ENCODE results near the gene TERT. TPM values are rescaled to one million over a fixed set of nuclear protein-coding genes. Genes with fewer than 3 reads are reported as not detected.

TERT gene
- total RNA-seq, 1 donor from 2014 or later: 2.4 TPM

DNA sequence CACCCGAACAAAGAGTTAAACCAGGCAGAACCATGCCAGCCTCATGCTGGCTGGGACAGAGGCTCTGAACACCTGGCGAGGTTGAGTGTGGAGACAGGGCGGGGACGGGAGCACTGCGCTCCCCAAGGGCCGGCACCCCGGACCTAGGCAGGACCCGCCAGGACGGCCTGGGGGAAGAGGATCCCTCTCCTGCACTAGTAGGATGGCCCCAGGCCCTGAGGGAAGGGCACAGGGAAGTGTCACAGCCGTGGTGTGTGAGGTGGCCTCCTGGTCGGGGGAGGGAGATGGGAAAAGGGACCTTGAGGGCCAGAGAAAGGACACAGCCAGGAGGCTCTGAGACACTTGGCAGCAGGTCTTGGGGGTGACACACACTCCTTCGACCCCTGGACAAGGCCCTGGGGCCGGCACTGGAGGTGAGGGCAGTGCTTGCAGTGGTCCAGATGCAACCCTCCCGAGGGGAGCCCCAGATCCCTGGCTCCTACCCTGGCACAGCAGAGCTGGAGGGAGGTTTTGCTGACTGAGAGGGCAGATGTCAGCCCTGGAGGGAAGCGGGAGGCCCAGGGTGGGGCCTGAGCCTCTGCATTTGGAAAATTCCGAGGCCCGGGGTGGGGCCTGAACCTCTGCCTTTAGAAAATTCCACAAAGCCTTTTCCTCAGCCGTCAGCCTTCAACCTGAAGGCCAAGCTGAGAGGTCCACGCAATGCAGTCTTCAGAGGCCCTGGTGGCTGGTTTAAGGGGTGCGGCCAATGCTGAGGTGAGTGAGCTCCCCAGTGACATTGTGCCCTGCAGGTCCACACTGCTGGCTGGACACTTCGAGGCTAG lies 24.8 kb upstream of the TERT start:
- DNase-seq (ENCODE audit: low spot score): no peak

DNA sequence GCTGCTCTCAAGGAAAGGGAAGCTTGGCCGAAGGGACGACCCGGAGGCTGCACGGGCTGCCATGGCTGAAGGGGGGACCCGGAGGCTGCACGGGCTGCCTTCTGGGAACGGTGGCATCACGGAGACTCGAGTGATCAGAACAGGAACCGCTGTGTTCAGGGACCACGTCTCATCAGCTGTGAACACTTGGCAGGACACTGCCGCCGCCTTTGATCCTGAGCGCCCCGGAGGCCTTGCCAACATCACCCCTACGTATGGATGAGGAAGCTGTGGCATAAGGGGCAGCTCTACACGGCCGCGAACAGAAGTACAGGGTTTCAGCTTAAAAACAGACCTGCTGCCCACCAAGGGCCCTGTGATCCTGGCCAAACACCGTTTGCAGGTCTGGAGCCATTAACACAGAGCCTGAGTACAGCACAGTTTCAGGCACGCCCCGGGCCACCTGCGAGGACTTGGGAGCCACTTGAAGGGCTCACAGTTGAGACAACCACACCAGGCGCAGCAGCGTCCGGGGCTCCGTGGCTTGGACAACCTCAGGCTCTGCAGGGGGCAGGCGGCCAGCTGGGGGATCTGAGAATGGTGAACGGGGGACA lies 23.9 kb upstream of the TERT start:
- peaks cover 12% of the 10 kb centered on the region for H3K36me3 Mint-ChIP-seq
- no peak for DNase-seq (ENCODE audit: low spot score)
- H3K27ac ChIP-seq: no peak overlapping the region

More for the DNA sequence above, 24.8 kb upstream of the TERT start:
- peaks cover 14% of the 10 kb centered on the region for H3F3A ChIP-seq (ENCODE audit: low read depth)
- H4K20me1 ChIP-seq (ENCODE audit: low read depth): no peaks in the 10 kb centered on the region
- no peaks in the 10 kb centered on the region for H3K9me3 ChIP-seq (ENCODE audit: low read depth)
- TF ChIP-seq EZH2 (IDR thresholded peaks at IDR 0.05) (no peak), EZH2phosphoT487 (IDR thresholded peaks at IDR 0.05) (no peak)
- TF ChIP-seq, protein P1, sequence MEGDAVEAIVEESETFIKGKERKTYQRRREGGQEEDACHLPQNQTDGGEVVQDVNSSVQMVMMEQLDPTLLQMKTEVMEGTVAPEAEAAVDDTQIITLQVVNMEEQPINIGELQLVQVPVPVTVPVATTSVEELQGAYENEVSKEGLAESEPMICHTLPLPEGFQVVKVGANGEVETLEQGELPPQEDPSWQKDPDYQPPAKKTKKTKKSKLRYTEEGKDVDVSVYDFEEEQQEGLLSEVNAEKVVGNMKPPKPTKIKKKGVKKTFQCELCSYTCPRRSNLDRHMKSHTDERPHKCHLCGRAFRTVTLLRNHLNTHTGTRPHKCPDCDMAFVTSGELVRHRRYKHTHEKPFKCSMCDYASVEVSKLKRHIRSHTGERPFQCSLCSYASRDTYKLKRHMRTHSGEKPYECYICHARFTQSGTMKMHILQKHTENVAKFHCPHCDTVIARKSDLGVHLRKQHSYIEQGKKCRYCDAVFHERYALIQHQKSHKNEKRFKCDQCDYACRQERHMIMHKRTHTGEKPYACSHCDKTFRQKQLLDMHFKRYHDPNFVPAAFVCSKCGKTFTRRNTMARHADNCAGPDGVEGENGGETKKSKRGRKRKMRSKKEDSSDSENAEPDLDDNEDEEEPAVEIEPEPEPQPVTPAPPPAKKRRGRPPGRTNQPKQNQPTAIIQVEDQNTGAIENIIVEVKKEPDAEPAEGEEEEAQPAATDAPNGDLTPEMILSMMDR (IDR thresholded peaks at IDR 0.05): no peak
- peaks cover 12% of the 10 kb centered on the region for H3K36me3 Mint-ChIP-seq
- no peaks in the 10 kb centered on the region for H3K79me2 ChIP-seq (ENCODE audit: low read depth)
- no peak overlapping the region for H3K4me3 ChIP-seq
- no peak overlapping the region for H3K27ac Mint-ChIP-seq
- no peaks in the 10 kb centered on the region for H3K27me3 ChIP-seq
- no peak overlapping the region for H3K4me2 ChIP-seq
- no peak overlapping the region for H2AFZ ChIP-seq (replicated peaks)
- H3K4me3 Mint-ChIP-seq: no peak overlapping the region
- peaks cover 4% of the 10 kb centered on the region for H3K4me1 Mint-ChIP-seq
- no peaks in the 10 kb centered on the region for H3K36me3 ChIP-seq
- H3K4me1 ChIP-seq: peaks cover 12% of the 10 kb centered on the region
- H3K9me3 Mint-ChIP-seq: no peaks in the 10 kb centered on the region
- no peak overlapping the region for H3K27ac ChIP-seq
- H3K27me3 Mint-ChIP-seq (ENCODE audit: insufficient read depth, low read depth): no peaks in the 10 kb centered on the region
- H3K9ac ChIP-seq: no peak overlapping the region

DNA sequence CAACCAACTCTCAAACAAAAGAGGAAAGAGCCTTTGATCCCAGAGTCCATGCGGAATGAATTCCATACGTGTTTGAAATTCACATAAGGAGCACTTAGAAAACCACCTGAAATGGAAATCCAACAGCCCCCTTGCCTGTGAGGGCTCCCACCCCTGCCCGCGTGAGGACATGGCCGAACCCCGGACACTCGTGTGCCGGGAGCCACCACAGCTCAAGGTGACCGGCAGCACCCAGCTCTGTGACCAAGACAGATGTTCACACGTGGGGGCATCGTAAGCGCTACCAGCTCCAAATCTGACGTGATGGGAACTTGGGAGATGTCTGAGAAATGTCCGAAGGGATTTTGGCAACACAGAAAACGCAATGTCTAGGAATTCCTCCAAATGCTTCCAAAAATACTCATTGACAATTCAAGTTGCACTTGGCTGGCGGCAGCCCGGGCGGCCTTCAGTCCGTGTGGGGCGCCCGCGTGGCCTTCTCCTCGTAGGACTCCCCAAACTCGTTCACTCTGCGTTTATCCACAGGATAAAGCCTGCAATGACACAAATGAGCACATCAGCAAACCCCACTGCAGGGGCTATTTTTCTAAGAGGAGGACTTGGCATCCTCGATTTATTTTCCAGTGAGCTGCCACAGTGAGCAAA lies 23.2 kb upstream of the TERT start:
- peaks cover 12% of the 10 kb centered on the region for H3K36me3 Mint-ChIP-seq
- TF ChIP-seq EZH2phosphoT487 (IDR thresholded peaks at IDR 0.05): no peak
- TF ChIP-seq, protein P1 (IDR thresholded peaks at IDR 0.05): no peak
- TF ChIP-seq EZH2 (IDR thresholded peaks at IDR 0.05): no peak
- H3K36me3 ChIP-seq: no peaks in the 10 kb centered on the region
- H3K27ac Mint-ChIP-seq: no peak overlapping the region
- peaks cover 2% of the 10 kb centered on the region for H3K27me3 Mint-ChIP-seq (ENCODE audit: insufficient read depth, low read depth)
- H3K9me3 ChIP-seq (ENCODE audit: low read depth): no peaks in the 10 kb centered on the region
- H3K27ac ChIP-seq: no peak overlapping the region
- no peaks in the 10 kb centered on the region for H4K20me1 ChIP-seq (ENCODE audit: low read depth)
- no peak overlapping the region for H3K4me3 Mint-ChIP-seq
- no peak overlapping the region for H3K4me2 ChIP-seq
- no peaks in the 10 kb centered on the region for H3K9me3 Mint-ChIP-seq
- H3K79me2 ChIP-seq (ENCODE audit: low read depth): no peaks in the 10 kb centered on the region
- H3K4me3 ChIP-seq: no peak overlapping the region
- H2AFZ ChIP-seq (replicated peaks): no peak overlapping the region
- H3K4me1 ChIP-seq: peaks cover 12% of the 10 kb centered on the region
- H3F3A ChIP-seq (ENCODE audit: low read depth): peaks cover 14% of the 10 kb centered on the region
- H3K27me3 ChIP-seq: no peaks in the 10 kb centered on the region
- DNase-seq (ENCODE audit: low spot score): no peak
- H3K9ac ChIP-seq: no peak overlapping the region
- H3K4me1 Mint-ChIP-seq: peaks cover 4% of the 10 kb centered on the region

More for the DNA sequence above, 23.9 kb upstream of the TERT start:
- Histone ChIP-seq H3K9ac (no peak overlapping the region), H3K9me3 (ENCODE audit: low read depth) (no peaks in the 10 kb centered on the region), H3K4me2 (no peak overlapping the region), H3K4me3 (no peak overlapping the region), H3K4me1 (peaks cover 12% of the 10 kb centered on the region), H3K79me2 (ENCODE audit: low read depth) (no peaks in the 10 kb centered on the region), H2AFZ (replicated peaks) (no peak overlapping the region), H3F3A (ENCODE audit: low read depth) (peaks cover 14% of the 10 kb centered on the region), H4K20me1 (ENCODE audit: low read depth) (no peaks in the 10 kb centered on the region), H3K27me3 (no peaks in the 10 kb centered on the region), H3K36me3 (no peaks in the 10 kb centered on the region)
- no peaks in the 10 kb centered on the region for H3K9me3 Mint-ChIP-seq
- peaks cover 4% of the 10 kb centered on the region for H3K4me1 Mint-ChIP-seq
- no peaks in the 10 kb centered on the region for H3K27me3 Mint-ChIP-seq (ENCODE audit: insufficient read depth, low read depth)
- no peak overlapping the region for H3K27ac Mint-ChIP-seq
- no peak for TF ChIP-seq EZH2 (IDR thresholded peaks at IDR 0.05)
- no peak overlapping the region for H3K4me3 Mint-ChIP-seq
